K562 (cell line): ENCODE measurements around the gene NUDT2.

ENCODE experiments used
- FOXP4 ChIP-seq: sonication (generic); formaldehyde crosslinking; IDR thresholded peaks from 2 replicates; pipeline ENCODE4 v1.8.0; 2022; ENCODE audit warnings: mild to moderate bottlenecking, missing genetic modification reagents, borderline replicate concordance
- GTF2F1 ChIP-seq: IDR thresholded peaks from 2 replicates; pipeline ENCODE4 v1.6.1; 2011; ENCODE audit warnings: low read depth, low read length, improper control_type of control experiment
- IRF1 ChIP-seq: sonication (generic); formaldehyde crosslinking; IDR thresholded peaks from 2 replicates; pipeline ENCODE4 v1.8.0; 2022; ENCODE audit warnings: missing genetic modification reagents, mild to moderate bottlenecking, borderline replicate concordance
- POLR2A ChIP-seq: fragments of 450-650 bp; conservative IDR thresholded peaks from 2 replicates; pipeline ENCODE4 v1.6.1; 2016
- POLR2AphosphoS5 ChIP-seq: IDR thresholded peaks from 2 replicates; pipeline ENCODE4 v1.6.1; 2011; ENCODE audit warnings: mild to moderate bottlenecking, low read depth, low read length, moderate library complexity; ENCODE audit not compliant: control insufficient read depth, insufficient read depth
- RAD21 ChIP-seq, 2 experiments: fragments of 250-450 bp in 1 of 2; fragments of 450-650 bp in 1 of 2; sonication (Bioruptor Pico) in 1 of 2; formaldehyde crosslinking in 1 of 2; IDR thresholded peaks in 1 of 2; conservative IDR thresholded peaks in 1 of 2; 2 replicates each; pipeline versions ENCODE4 v1.4.0 to v1.8.0; 2020 to 2022; ENCODE audit warnings: mild to moderate bottlenecking in 2 of 2, moderate library complexity in 1 of 2
- RCOR1 ChIP-seq, 2 experiments: IDR thresholded peaks; 2 replicates each; pipeline ENCODE4 v1.6.1; 2012; ENCODE audit warnings: low read depth in 2 of 2, low read length in 2 of 2, borderline replicate concordance in 1 of 2, improper control_type of control experiment in 1 of 2
- TEAD4 ChIP-seq, 2 experiments: sonication (generic) in 1 of 2; formaldehyde crosslinking in 1 of 2; IDR thresholded peaks; 2 replicates each; pipeline versions ENCODE4 v1.6.1 to v1.8.0; 2012 to 2022; ENCODE audit warnings: borderline replicate concordance in 1 of 2, inconsistent platforms in 1 of 2, low read length in 1 of 2, mild to moderate bottlenecking in 1 of 2, missing genetic modification reagents in 1 of 2
- YBX1 ChIP-seq: fragments of 450-650 bp; IDR thresholded peaks from 2 replicates; pipeline ENCODE4 v1.7.1; 2016; ENCODE audit warnings: mild to moderate bottlenecking
- ZNF384 ChIP-seq: IDR thresholded peaks from 2 replicates; pipeline ENCODE4 v1.6.1; 2012; ENCODE audit warnings: low read depth, low read length, improper control_type of control experiment
- ZNF431 ChIP-seq: sonication (generic); formaldehyde crosslinking; IDR thresholded peaks from 2 replicates; pipeline ENCODE4 v1.8.0; 2022; ENCODE audit warnings: mild to moderate bottlenecking, missing genetic modification reagents
- TF ChIP-seq, protein P1 (sequence below), 3 experiments: IDR thresholded peaks in 2 of 3; conservative IDR thresholded peaks in 1 of 3; 2 replicates each; pipeline ENCODE4 v1.5.1; 2011 to 2012; ENCODE audit warnings: low read length in 3 of 3, mild to moderate bottlenecking in 3 of 3, control low read depth in 2 of 3, improper control_type of control experiment in 1 of 3, inconsistent platforms in 1 of 3, low read depth in 1 of 3, mixed read lengths in 1 of 3, moderate library complexity in 1 of 3; ENCODE audit not compliant: insufficient read depth in 2 of 3

DNA sequence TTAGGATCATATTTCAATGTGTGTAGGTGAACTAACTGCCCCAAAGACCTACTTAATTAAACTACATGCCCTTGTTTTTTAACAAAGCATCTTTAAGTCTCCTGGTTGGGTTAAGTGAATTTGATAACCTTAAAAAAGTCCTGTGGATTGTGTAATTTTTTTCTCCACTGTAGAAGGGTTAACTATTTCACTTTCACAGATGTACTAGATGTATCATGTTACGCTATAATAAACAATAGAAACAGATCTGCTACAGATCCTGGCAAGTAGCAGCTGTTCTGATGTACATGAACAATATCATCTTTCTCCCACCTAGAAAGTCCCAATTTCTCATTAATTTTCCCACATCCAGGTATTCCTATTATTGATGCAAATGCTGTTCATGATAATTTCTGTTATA lies 19.2 kb upstream of the NUDT2 start:
- TF ChIP-seq, protein P1, sequence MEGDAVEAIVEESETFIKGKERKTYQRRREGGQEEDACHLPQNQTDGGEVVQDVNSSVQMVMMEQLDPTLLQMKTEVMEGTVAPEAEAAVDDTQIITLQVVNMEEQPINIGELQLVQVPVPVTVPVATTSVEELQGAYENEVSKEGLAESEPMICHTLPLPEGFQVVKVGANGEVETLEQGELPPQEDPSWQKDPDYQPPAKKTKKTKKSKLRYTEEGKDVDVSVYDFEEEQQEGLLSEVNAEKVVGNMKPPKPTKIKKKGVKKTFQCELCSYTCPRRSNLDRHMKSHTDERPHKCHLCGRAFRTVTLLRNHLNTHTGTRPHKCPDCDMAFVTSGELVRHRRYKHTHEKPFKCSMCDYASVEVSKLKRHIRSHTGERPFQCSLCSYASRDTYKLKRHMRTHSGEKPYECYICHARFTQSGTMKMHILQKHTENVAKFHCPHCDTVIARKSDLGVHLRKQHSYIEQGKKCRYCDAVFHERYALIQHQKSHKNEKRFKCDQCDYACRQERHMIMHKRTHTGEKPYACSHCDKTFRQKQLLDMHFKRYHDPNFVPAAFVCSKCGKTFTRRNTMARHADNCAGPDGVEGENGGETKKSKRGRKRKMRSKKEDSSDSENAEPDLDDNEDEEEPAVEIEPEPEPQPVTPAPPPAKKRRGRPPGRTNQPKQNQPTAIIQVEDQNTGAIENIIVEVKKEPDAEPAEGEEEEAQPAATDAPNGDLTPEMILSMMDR (IDR thresholded peaks at IDR 0.05 in 2 of 3, conservative IDR thresholded peaks at IDR 0.05 in 1 of 3; ENCODE audit: insufficient read depth in 2 of 3, low read depth in 1 of 3, low read length in 3 of 3) = no peak
- TF ChIP-seq TEAD4 (IDR thresholded peaks at IDR 0.05; ENCODE audit: low read length) (no peak), TEAD4 (CRISPR knock-in tag; IDR thresholded peaks at IDR 0.05; ENCODE audit: borderline replicate concordance) (no peak), POLR2AphosphoS5 (no peak), ZNF384 (no peak), RAD21 (CRISPR knock-in tag; conservative IDR thresholded peaks at IDR 0.05 in 1 of 2, IDR thresholded peaks at IDR 0.05 in 1 of 2) (no peak), GTF2F1 (no peak), FOXP4 (no peak), YBX1 (no peak), ZNF431 (CRISPR knock-in tag) (no peak), POLR2A (no peak), IRF1 (no peak), RCOR1 (IDR thresholded peaks at IDR 0.05; ENCODE audit: borderline replicate concordance in 1 of 2, low read depth in 2 of 2, low read length in 2 of 2) (no peak)
